SK-N-SH (cell line): ENCODE data around the gene SERPINA6. TPM values are rescaled to one million over a fixed set of nuclear protein-coding genes. Genes with fewer than 3 reads are reported as not detected.

Source experiments
- CTCF ChIA-PET: fragments of 300-600, 350-600 bp; formaldehyde crosslinking; extraction: SDS; loops from one replicate; lab custom pipeline; 2021; lab: Yijun Ruan, JAX
- POLR2A ChIA-PET: fragments of 350-600 bp; sonication (Branson Sonifier 250); formaldehyde crosslinking; extraction: SDS; loops from one replicate; lab custom pipeline; 2020; ENCODE audit warnings: antibody characterized with exemption, inconsistent platforms; lab: Yijun Ruan, JAX
- DNase-seq: peaks from one replicate; pipeline ENCODE4 v3.0.0; 2012
- H2AFZ ChIP-seq: fragments of 200-600 bp; sonication (generic); 2 replicates; pipeline ENCODE4 v1.8.1; 2016; ENCODE audit warnings: antibody characterized with exemption, mild to moderate bottlenecking, low read depth
- H3F3A ChIP-seq: fragments of 200-600 bp; sonication (generic); replicated peaks from 2 replicates; pipeline ENCODE3; 2016; ENCODE audit warnings: antibody characterized with exemption, mild to moderate bottlenecking; ENCODE audit not compliant: insufficient read depth
- H3K27ac ChIP-seq, 2 experiments: fragments of 200-500 bp in 1 of 2; fragments of 200-600 bp in 1 of 2; sonication (Bioruptor generic) in 1 of 2; sonication (generic), shearing (Covaris generic) in 1 of 2; 2 replicates each; pipeline versions ENCODE4 v1.5.1 to v1.6.1; 2014 to 2016; ENCODE audit warnings: low read depth in 2 of 2, inconsistent platforms in 1 of 2, low read length in 1 of 2, mild to moderate bottlenecking in 1 of 2, mixed read lengths in 1 of 2
- H3K27me3 ChIP-seq: fragments of 200-600 bp; sonication (generic), shearing (Covaris generic); 2 replicates; pipeline ENCODE4 v1.6.1; 2016; ENCODE audit warnings: mixed run types; ENCODE audit not compliant: insufficient read depth
- H3K36me3 ChIP-seq, 2 experiments: fragments of 200-500 bp in 1 of 2; fragments of 200-600 bp in 1 of 2; sonication (Bioruptor generic) in 1 of 2; sonication (generic) in 1 of 2; replicated peaks in 1 of 2; 2 replicates each; pipeline versions ENCODE3 to v1.5.1; 2014 to 2016; ENCODE audit warnings: low read length in 1 of 2, mild to moderate bottlenecking in 1 of 2; ENCODE audit not compliant: insufficient read depth in 2 of 2, control insufficient read depth in 1 of 2
- H3K4me1 ChIP-seq, 2 experiments: fragments of 200-500 bp in 1 of 2; fragments of 200-600 bp in 1 of 2; sonication (Bioruptor generic) in 1 of 2; sonication (generic), shearing (Covaris generic) in 1 of 2; 2 replicates each; pipeline versions ENCODE4 v1.5.1 to v1.6.1; 2014 to 2016; ENCODE audit warnings: low read depth in 1 of 2, low read length in 1 of 2, mixed run types in 1 of 2; ENCODE audit not compliant: insufficient read depth in 2 of 2, control insufficient read depth in 1 of 2
- H3K4me2 ChIP-seq: fragments of 200-600 bp; sonication (generic), shearing (Covaris generic); 2 replicates; pipeline ENCODE4 v1.6.1; 2017; ENCODE audit warnings: mixed run types
- H3K4me3 ChIP-seq, 2 experiments: fragments of 200-500 bp in 1 of 2; fragments of 200-600 bp in 1 of 2; sonication (Bioruptor generic) in 1 of 2; sonication (generic), shearing (Covaris generic) in 1 of 2; 2 replicates each; pipeline versions ENCODE4 v1.5.1 to v1.8.1; 2014 to 2016; ENCODE audit warnings: low read depth in 2 of 2, inconsistent platforms in 1 of 2, low read length in 1 of 2, mild to moderate bottlenecking in 1 of 2, mixed read lengths in 1 of 2, moderate library complexity in 1 of 2
- H3K79me2 ChIP-seq: fragments of 200-600 bp; sonication (generic); 2 replicates; pipeline ENCODE4 v1.8.1; 2017; ENCODE audit warnings: mild to moderate bottlenecking; ENCODE audit not compliant: insufficient read depth
- H3K9ac ChIP-seq: fragments of 200-600 bp; sonication (generic); 2 replicates; pipeline ENCODE4 v1.6.1; 2017; ENCODE audit warnings: mixed run types
- H3K9me2 ChIP-seq: fragments of 200-600 bp; sonication (generic); 2 replicates; pipeline ENCODE4 v1.6.1; 2017; ENCODE audit warnings: mixed run types
- H3K9me3 ChIP-seq: fragments of 200-600 bp; sonication (generic); 2 replicates; pipeline ENCODE4 v1.6.1; 2017; ENCODE audit warnings: mixed run types, mild to moderate bottlenecking, moderate library complexity
- H4K20me1 ChIP-seq: fragments of 200-600 bp; sonication (generic); 2 replicates; pipeline ENCODE4 v1.6.1; 2017; ENCODE audit warnings: mild to moderate bottlenecking, mixed run types; ENCODE audit not compliant: insufficient read depth
- CHD2 ChIP-seq: fragments of 150-350 bp; IDR thresholded peaks from 2 replicates; pipeline ENCODE4 v1.6.1; 2018; ENCODE audit warnings: low read length; ENCODE audit not compliant: partially characterized antibody
- ELF1 ChIP-seq: IDR thresholded peaks from 2 replicates; pipeline ENCODE4 v1.4.0; 2012
- EP300 ChIP-seq, 2 experiments: IDR thresholded peaks; 2 replicates each; pipeline versions ENCODE4 v1.4.0 to v1.6.1; 2012; ENCODE audit warnings: borderline replicate concordance in 1 of 2, low read depth in 1 of 2, low read length in 1 of 2
- FOSL2 ChIP-seq: IDR thresholded peaks from 2 replicates; pipeline ENCODE4 v1.4.0; 2012; ENCODE audit warnings: low read depth, mild to moderate bottlenecking, moderate library complexity, borderline replicate concordance
- FOXM1 ChIP-seq: IDR thresholded peaks from 2 replicates; pipeline ENCODE4 v1.4.0; 2012; ENCODE audit warnings: low read depth, mild to moderate bottlenecking
- GABPA ChIP-seq: IDR thresholded peaks from 2 replicates; pipeline ENCODE4 v1.4.0; 2012; ENCODE audit warnings: low read depth, mild to moderate bottlenecking
- GATA2 ChIP-seq: sonication (generic); formaldehyde crosslinking; IDR thresholded peaks from 2 replicates; pipeline ENCODE4 v1.5.0; 2020; ENCODE audit warnings: mild to moderate bottlenecking, missing genetic modification reagents
- IRF3 ChIP-seq: fragments of 150-350 bp; IDR thresholded peaks from 2 replicates; pipeline ENCODE4 v1.6.1; 2016; ENCODE audit warnings: mild to moderate bottlenecking, low read depth, low read length
- MEF2A ChIP-seq: IDR thresholded peaks from 2 replicates; pipeline ENCODE4 v1.4.0; 2012; ENCODE audit warnings: low read depth, borderline replicate concordance
- MXI1 ChIP-seq: IDR thresholded peaks from 2 replicates; pipeline ENCODE4 v1.6.1; 2012; ENCODE audit warnings: mild to moderate bottlenecking, low read depth, low read length, improper control_type of control experiment
- NFIC ChIP-seq: IDR thresholded peaks from 2 replicates; pipeline ENCODE4 v1.4.0; 2012; ENCODE audit warnings: borderline replicate concordance
- NRF1 ChIP-seq: IDR thresholded peaks from 2 replicates; pipeline ENCODE4 v1.6.1; 2012; ENCODE audit warnings: low read depth, mild to moderate bottlenecking, low read length
- POLR2AphosphoS5 ChIP-seq: IDR thresholded peaks from 2 replicates; pipeline ENCODE4 v1.6.1; 2012; ENCODE audit warnings: low read depth, low read length
- RAD21 ChIP-seq: IDR thresholded peaks from 2 replicates; pipeline ENCODE4 v1.6.1; 2012; ENCODE audit warnings: mild to moderate bottlenecking, low read length
- RCOR1 ChIP-seq: fragments of 150-350 bp; IDR thresholded peaks from 2 replicates; pipeline ENCODE4 v1.6.1; 2017; ENCODE audit warnings: antibody characterized with exemption, low read length
- RFX5 ChIP-seq: IDR thresholded peaks from 2 replicates; pipeline ENCODE4 v1.6.1; 2012; ENCODE audit warnings: mild to moderate bottlenecking, improper control_type of control experiment, low read length
- RXRA ChIP-seq: IDR thresholded peaks from 2 replicates; pipeline ENCODE4 v1.4.0; 2012; ENCODE audit warnings: low read depth, mild to moderate bottlenecking, borderline replicate concordance
- TAF1 ChIP-seq: IDR thresholded peaks from 2 replicates; pipeline ENCODE4 v1.6.1; 2012; ENCODE audit warnings: low read depth, mild to moderate bottlenecking, low read length, moderate library complexity, borderline replicate concordance
- TEAD4 ChIP-seq: IDR thresholded peaks from 2 replicates; pipeline ENCODE4 v1.4.0; 2012; ENCODE audit warnings: mild to moderate bottlenecking, borderline replicate concordance; ENCODE audit not compliant: insufficient read depth
- YY1 ChIP-seq: IDR thresholded peaks from 2 replicates; pipeline ENCODE4 v1.4.0; 2012; ENCODE audit warnings: low read depth, mild to moderate bottlenecking
- WGBS: methylation state at CpG from one replicate; pipeline ENCODE4 v1.1.6; 2017; ENCODE audit warnings: low lambda C conversion rate; 5-methylcytosine and 5-hydroxymethylcytosine counted together
- polyA plus RNA-seq, 3 experiments: library from polyadenylated mRNA; depleted of rRNA; stranded (reverse); fragments of >200 nt; gene quantifications; 2 replicates each; pipeline ENCODE4 v1.2.3, GENCODE V29; 2012
- TF ChIP-seq, protein P1 (sequence below): fragments of 150-350 bp; IDR thresholded peaks from 2 replicates; pipeline ENCODE4 v1.6.1; 2017; ENCODE audit warnings: antibody characterized with exemption, low read length, low read depth, borderline replicate concordance

Gene SERPINA6
- polyA plus RNA-seq, 1 of the 3 experiments (the other 2 are of a cell fraction), result 0.46 TPM

GRCh38 chr14:94328196-94328595, 5.1 kb upstream of the SERPINA6 start (continued):
- TF ChIP-seq IRF3 (no peak), RCOR1 (no peak), RXRA (no peak), MEF2A (no peak), YY1 (no peak)

GRCh38 chr14:94321421-94322271, 1.5 kb downstream of the SERPINA6 start:
- H4K20me1 ChIP-seq, result no peaks in the 10 kb centered on the region
- CTCF ChIA-PET, result no interaction called here
- peaks cover 8% of the 10 kb centered on the region; the same call in 1 of the 2 replicates for H3K9me3 ChIP-seq
- TF ChIP-seq GATA2 (no peak), EP300 (IDR thresholded peaks at IDR 0.05; ENCODE audit: borderline replicate concordance in 1 of 2, low read depth in 1 of 2, low read length in 1 of 2) (no peak), FOSL2 (no peak), TAF1 (no peak), GABPA (no peak), TEAD4 (no peak), FOXM1 (no peak), ELF1 (no peak), RFX5 (no peak), NRF1 (no peak), MXI1 (no peak), MEF2A (no peak), CHD2 (no peak), IRF3 (no peak), NFIC (no peak), RXRA (no peak), POLR2AphosphoS5 (no peak), RCOR1 (no peak), RAD21 (no peak)
- TF ChIP-seq, protein P1, sequence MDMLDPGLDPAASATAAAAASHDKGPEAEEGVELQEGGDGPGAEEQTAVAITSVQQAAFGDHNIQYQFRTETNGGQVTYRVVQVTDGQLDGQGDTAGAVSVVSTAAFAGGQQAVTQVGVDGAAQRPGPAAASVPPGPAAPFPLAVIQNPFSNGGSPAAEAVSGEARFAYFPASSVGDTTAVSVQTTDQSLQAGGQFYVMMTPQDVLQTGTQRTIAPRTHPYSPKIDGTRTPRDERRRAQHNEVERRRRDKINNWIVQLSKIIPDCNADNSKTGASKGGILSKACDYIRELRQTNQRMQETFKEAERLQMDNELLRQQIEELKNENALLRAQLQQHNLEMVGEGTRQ, result no peak
- no peaks in the 10 kb centered on the region for H3K36me3 ChIP-seq
- no peak for DNase-seq
- WGBS, result 89% methylated on average over 5 of the region's 5 CpGs
- no peaks in the 10 kb centered on the region for H3K79me2 ChIP-seq
- no peak overlapping the region for H3K9ac ChIP-seq
- no peaks in the 10 kb centered on the region for H3K27me3 ChIP-seq
- no peak overlapping the region for H3K27ac ChIP-seq
- peaks cover 19% of the 10 kb centered on the region for H3F3A ChIP-seq
- H3K9me2 ChIP-seq, result no peaks in the 10 kb centered on the region
- no peak overlapping the region for H3K4me3 ChIP-seq
- peaks cover 0 to 6% of the 10 kb centered on the region in 2 experiments; a peak in 2 of 4 replicates for H3K4me1 ChIP-seq
- no peak overlapping the region for H3K4me2 ChIP-seq
- POLR2A ChIA-PET, result no interaction called here
- no peak overlapping the region for H2AFZ ChIP-seq
